22Rv1 (cell line): ENCODE measurements around the gene POFUT2.

Source experiments
- ZFX ChIP-seq: fragments of 450-650 bp; IDR thresholded peaks from 2 replicates; pipeline ENCODE4 v1.6.1; 2017; ENCODE audit warnings: antibody characterized with exemption, borderline replicate concordance
- TF ChIP-seq, protein P1 (sequence below): fragments of 450-650 bp; IDR thresholded peaks from 2 replicates; pipeline ENCODE4 v1.5.1; 2017; ENCODE audit warnings: mild to moderate bottlenecking

DNA sequence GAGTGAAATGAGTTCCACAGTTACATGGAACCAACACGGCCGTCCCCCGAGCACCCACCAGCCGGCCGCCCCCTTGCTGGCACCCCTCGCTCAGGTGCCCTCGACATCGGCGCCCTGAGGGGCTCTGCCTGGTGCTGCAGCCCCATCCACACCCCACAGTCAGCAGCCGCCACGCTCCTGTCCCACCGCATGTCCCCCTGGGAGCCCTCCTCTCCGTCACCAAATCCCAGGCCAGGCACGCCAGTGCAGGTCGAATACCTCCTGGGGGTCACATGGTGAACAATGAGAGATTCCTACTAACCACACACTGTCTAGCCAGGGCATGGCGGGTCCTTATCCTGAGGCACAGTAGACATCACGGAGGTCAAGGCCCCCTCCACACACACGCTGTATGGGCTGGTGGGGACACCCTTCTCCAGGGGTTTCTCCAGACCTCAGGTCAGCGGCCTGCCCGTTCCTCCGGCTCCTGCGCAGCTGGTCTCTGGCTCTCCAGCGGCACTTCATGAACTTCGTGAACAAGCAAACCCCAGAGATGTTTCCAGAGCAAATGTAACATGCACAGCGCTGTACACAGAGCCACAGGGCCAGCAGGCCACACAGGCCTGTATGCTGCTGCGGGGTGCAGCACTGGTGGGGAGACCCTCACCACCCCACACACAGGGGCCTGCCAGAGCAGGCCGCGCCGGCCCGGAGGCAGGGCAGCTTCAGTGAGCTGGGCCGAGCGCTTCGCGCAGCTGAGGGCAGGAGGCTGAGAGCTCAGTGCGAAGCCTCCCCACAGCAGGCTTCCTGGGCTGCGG, 21.8 kb downstream of the POFUT2 start:
- TF ChIP-seq, protein P1, sequence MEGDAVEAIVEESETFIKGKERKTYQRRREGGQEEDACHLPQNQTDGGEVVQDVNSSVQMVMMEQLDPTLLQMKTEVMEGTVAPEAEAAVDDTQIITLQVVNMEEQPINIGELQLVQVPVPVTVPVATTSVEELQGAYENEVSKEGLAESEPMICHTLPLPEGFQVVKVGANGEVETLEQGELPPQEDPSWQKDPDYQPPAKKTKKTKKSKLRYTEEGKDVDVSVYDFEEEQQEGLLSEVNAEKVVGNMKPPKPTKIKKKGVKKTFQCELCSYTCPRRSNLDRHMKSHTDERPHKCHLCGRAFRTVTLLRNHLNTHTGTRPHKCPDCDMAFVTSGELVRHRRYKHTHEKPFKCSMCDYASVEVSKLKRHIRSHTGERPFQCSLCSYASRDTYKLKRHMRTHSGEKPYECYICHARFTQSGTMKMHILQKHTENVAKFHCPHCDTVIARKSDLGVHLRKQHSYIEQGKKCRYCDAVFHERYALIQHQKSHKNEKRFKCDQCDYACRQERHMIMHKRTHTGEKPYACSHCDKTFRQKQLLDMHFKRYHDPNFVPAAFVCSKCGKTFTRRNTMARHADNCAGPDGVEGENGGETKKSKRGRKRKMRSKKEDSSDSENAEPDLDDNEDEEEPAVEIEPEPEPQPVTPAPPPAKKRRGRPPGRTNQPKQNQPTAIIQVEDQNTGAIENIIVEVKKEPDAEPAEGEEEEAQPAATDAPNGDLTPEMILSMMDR = no peak
- no peak for TF ChIP-seq ZFX
